Adrenal gland (tissue), 12 donors: ENCODE measurements around the gene LDAH. TPM values are rescaled to one million over a fixed set of nuclear protein-coding genes. Genes with fewer than 3 reads are reported as not detected.

Experiments
- DNase-seq, 7 donors: peaks; one replicate each; pipeline ENCODE4 v3.0.0-alpha.2; 2019 to 2020
- H3K27ac ChIP-seq, 5 donors: fragments of 200-600 bp; sonication (generic) in 4 of 5; 1 replicate in 3 of 5; 2 replicates in 2 of 5; pipeline versions ENCODE4 v1.5.1 to v1.8.0; 2016 to 2020; ENCODE audit warnings: mild to moderate bottlenecking in 1 of 5
- H3K27me3 ChIP-seq: fragments of 200-600 bp; 2 replicates; pipeline ENCODE4 v1.8.0; 2021
- H3K36me3 ChIP-seq, 2 donors: fragments of 200-600 bp; replicated peaks in 1 of 2; 1 replicate in 1 of 2; 2 replicates in 1 of 2; pipeline versions ENCODE4 v1.5.1 to v1.8.0; 2018 to 2022
- H3K4me1 ChIP-seq, 2 donors: fragments of 200-600 bp; replicated peaks in 1 of 2; 1 replicate in 1 of 2; 2 replicates in 1 of 2; pipeline versions ENCODE4 v1.5.1 to v1.8.0; 2018 to 2021
- H3K4me3 ChIP-seq, 4 donors: fragments of 200-600 bp; sonication (generic) in 3 of 4; one replicate each; pipeline ENCODE4 v1.5.1; 2016 to 2018
- H3K9me3 ChIP-seq, 3 donors: fragments of 200-600 bp; sonication (generic) in 1 of 3; replicated peaks in 1 of 3; 1 replicate in 2 of 3; 2 replicates in 1 of 3; pipeline versions ENCODE4 v1.5.1 to v1.8.0; 2016 to 2021
- POLR2A ChIP-seq, 2 donors: fragments of 450-650 bp; IDR thresholded peaks; one replicate each; pipeline ENCODE4 v1.6.1; 2017; ENCODE audit warnings: antibody characterized with exemption in 2 of 2, mild to moderate bottlenecking in 2 of 2, moderate library complexity in 1 of 2
- WGBS, 4 donors: extraction: QIAGEN DNeasy Blood & Tissue Kit in 2 of 4; methylation state at CpG; one replicate each; pipeline versions ENCODE4 v1.1.5 to v1.1.7; 2013 to 2017; 5-methylcytosine and 5-hydroxymethylcytosine counted together
- intact Hi-C, 2 donors: fragments of 100-400 bp; cut with DNase I; formaldehyde crosslinking; loops; one replicate each; pipeline versions ENCODE4 v1.14.1 to v1.15.0; 2022 to 2023
- polyA plus RNA-seq, 3 donors: library from polyadenylated mRNA; stranded (reverse); fragments of 200-250 nt in 2 of 3; fragments of 350-450 nt in 1 of 3; fragmentation: Illumina TruSeq in 1 of 3; extraction: RNeasy Lipid Tissue Mini Kit (QIAGEN cat#74804) in 1 of 3; gene quantifications; one replicate each; pipeline ENCODE4 v1.2.3, GENCODE V29; 2013 to 2014
- total RNA-seq, 9 donors: library from RNA; depleted of rRNA in 4 of 9; stranded (reverse); fragments of >200 nt in 4 of 9; fragments of 120-200 nt in 1 of 9; fragmentation: NEBNext Ultra II Directional in 1 of 9; extraction: Animal tissue kit (Norgen Biotek cat#: 25700) in 1 of 9; gene quantifications; one replicate each; pipeline versions ENCODE4 v1.1.0 to v1.2.4, GENCODE V29; 2013 to 2023
- TF ChIP-seq, protein P1 (sequence below), 6 experiments: fragments of 450-650 bp in 4 of 6; fragments of 200-600 bp in 2 of 6; sonication (generic) in 1 of 6; IDR thresholded peaks; 1 replicate in 5 of 6; 2 replicates in 1 of 6; pipeline versions ENCODE4 v1.5.1 to v1.8.0; 2016 to 2021; ENCODE audit warnings: antibody characterized with exemption in 6 of 6, mild to moderate bottlenecking in 2 of 6, moderate library complexity in 1 of 6
- donor health status: healthy with polysubstance abuse.
- donor health status: Bipolar disorder and iron deficiency.
- donor health status: DM: yes; HTN: yes; CAD: no.
- donor health status: DM: no; HTN: no; CAD: no.
- donor health status: DM: no; HTN: no; CAD: no.
- donor health status: DM: yes; HTN: yes; CAD: no.

LDAH gene
- total and polyA plus RNA-seq, 12 donors: 7.0 to 64.9 (median 31.5) TPM

GRCh38 chr2:20678780-20679179 lies 144.1 kb downstream of the LDAH start:
- no peaks in the 10 kb centered on the region for H3K27me3 ChIP-seq
- H3K9me3 ChIP-seq: no peaks in the 10 kb centered on the region
- no peak overlapping the region for H3K27ac ChIP-seq
- no peak for DNase-seq
- no peak overlapping the region for H3K4me3 ChIP-seq
- intact Hi-C loops: no loop called here
- TF ChIP-seq, protein P1, sequence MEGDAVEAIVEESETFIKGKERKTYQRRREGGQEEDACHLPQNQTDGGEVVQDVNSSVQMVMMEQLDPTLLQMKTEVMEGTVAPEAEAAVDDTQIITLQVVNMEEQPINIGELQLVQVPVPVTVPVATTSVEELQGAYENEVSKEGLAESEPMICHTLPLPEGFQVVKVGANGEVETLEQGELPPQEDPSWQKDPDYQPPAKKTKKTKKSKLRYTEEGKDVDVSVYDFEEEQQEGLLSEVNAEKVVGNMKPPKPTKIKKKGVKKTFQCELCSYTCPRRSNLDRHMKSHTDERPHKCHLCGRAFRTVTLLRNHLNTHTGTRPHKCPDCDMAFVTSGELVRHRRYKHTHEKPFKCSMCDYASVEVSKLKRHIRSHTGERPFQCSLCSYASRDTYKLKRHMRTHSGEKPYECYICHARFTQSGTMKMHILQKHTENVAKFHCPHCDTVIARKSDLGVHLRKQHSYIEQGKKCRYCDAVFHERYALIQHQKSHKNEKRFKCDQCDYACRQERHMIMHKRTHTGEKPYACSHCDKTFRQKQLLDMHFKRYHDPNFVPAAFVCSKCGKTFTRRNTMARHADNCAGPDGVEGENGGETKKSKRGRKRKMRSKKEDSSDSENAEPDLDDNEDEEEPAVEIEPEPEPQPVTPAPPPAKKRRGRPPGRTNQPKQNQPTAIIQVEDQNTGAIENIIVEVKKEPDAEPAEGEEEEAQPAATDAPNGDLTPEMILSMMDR (IDR thresholded peaks at IDR 0.05): no peak
- TF ChIP-seq POLR2A (IDR thresholded peaks at IDR 0.05): no peak
- H3K36me3 ChIP-seq: no peaks in the 10 kb centered on the region
- WGBS, 4 donors: 75 to 100% (median 95%) methylated on average over 2 of the region's 2 CpGs
- peaks cover 6 to 9% of the 10 kb centered on the region in 2 donors for H3K4me1 ChIP-seq

- Histone ChIP-seq H3K36me3 (no peaks in the 10 kb centered on the region), H3K9me3 (no peaks in the 10 kb centered on the region), H3K4me3 (no peak overlapping the region), H3K27me3 (no peaks in the 10 kb centered on the region), H3K27ac (no peak overlapping the region), H3K4me1 (peaks cover 6 to 9% of the 10 kb centered on the region in 2 donors)
- DNase-seq: no peak
- no peak for TF ChIP-seq POLR2A (IDR thresholded peaks at IDR 0.05)
- TF ChIP-seq, protein P1 (IDR thresholded peaks at IDR 0.05): no peak
- intact Hi-C loops: no loop called here
- 78 to 87% (median 85%) methylated on average over 1 of the region's 1 CpG for WGBS, 4 donors
These were observed 144.9 kb downstream of the LDAH start for GRCh38 chr2:20678086-20678395.

GRCh38 chr2:20677301-20678085 lies 145.4 kb downstream of the LDAH start:
- Histone ChIP-seq H3K27ac (peak overlapping the region in 1 of 5 donors; percentile 10), H3K27me3 (peaks cover 4% of the 10 kb centered on the region), H3K4me1 (peaks cover 6 to 9% of the 10 kb centered on the region in 2 donors), H3K9me3 (no peaks in the 10 kb centered on the region), H3K4me3 (no peak overlapping the region), H3K36me3 (no peaks in the 10 kb centered on the region)
- no peak for DNase-seq
- no peak for TF ChIP-seq POLR2A (IDR thresholded peaks at IDR 0.05)
- TF ChIP-seq, protein P1 (IDR thresholded peaks at IDR 0.05): no peak
- WGBS, 4 donors: 76 to 85% (median 77%) methylated on average over 9 to 15 of the region's 15 CpGs
- intact Hi-C loops: no loop called here

- no peaks in the 10 kb centered on the region for H3K9me3 ChIP-seq
- peaks cover 10% of the 10 kb centered on the region for H3K27me3 ChIP-seq
- WGBS, 4 donors: 85 to 91% (median 88%) methylated on average over 12 of the region's 12 CpGs
- no peak overlapping the region for H3K4me3 ChIP-seq
- H3K27ac ChIP-seq: no peak overlapping the region
- H3K36me3 ChIP-seq: no peaks in the 10 kb centered on the region
- peaks cover 6 to 9% of the 10 kb centered on the region in 2 donors for H3K4me1 ChIP-seq
- intact Hi-C loops: no loop called here
- DNase-seq: no peak
- TF ChIP-seq, protein P1 (IDR thresholded peaks at IDR 0.05): no peak
- no peak for TF ChIP-seq POLR2A (IDR thresholded peaks at IDR 0.05)
These were observed 146.3 kb downstream of the LDAH start for GRCh38 chr2:20676353-20677215.
